Neural progenitor cell (in vitro differentiated cells): ENCODE measurements around the gene PEX7. TPM values are rescaled to one million over a fixed set of nuclear protein-coding genes. Genes with fewer than 3 reads are reported as not detected.

Experiments used
- DNase-seq: peaks from one replicate; pipeline ENCODE4 v3.0.0-alpha.2; 2016; ENCODE audit warnings: low spot score
- H2AFZ ChIP-seq: fragments of 200-600 bp; sonication (generic); replicated peaks from 2 replicates; pipeline ENCODE4 v1.6.1; 2016; ENCODE audit warnings: antibody characterized with exemption
- H3F3A ChIP-seq: fragments of 200-600 bp; sonication (generic); 2 replicates; pipeline ENCODE4 v1.6.1; 2016; ENCODE audit warnings: antibody characterized with exemption, low read depth
- H3K27ac ChIP-seq: fragments of 200-600 bp; sonication (generic); 2 replicates; pipeline ENCODE4 v1.5.1; 2016; ENCODE audit warnings: mild to moderate bottlenecking
- H3K27me3 ChIP-seq: fragments of 200-600 bp; sonication (generic); 2 replicates; pipeline ENCODE4 v1.6.1; 2016; ENCODE audit warnings: mild to moderate bottlenecking, moderate library complexity
- H3K36me3 ChIP-seq: fragments of 200-600 bp; sonication (generic); 2 replicates; pipeline ENCODE4 v1.5.1; 2016
- H3K4me1 ChIP-seq: fragments of 200-600 bp; sonication (generic); 2 replicates; pipeline ENCODE4 v1.6.1; 2016; ENCODE audit warnings: mixed run types
- H3K4me2 ChIP-seq: fragments of 200-600 bp; sonication (generic); 2 replicates; pipeline ENCODE4 v1.6.1; 2016
- H3K4me3 ChIP-seq: fragments of 200-600 bp; sonication (generic); 2 replicates; pipeline ENCODE4 v1.5.1; 2016
- H3K79me2 ChIP-seq: fragments of 200-600 bp; sonication (generic); 2 replicates; pipeline ENCODE4 v1.6.1; 2016; ENCODE audit warnings: low read depth
- H3K9ac ChIP-seq: fragments of 200-600 bp; sonication (generic); 2 replicates; pipeline ENCODE4 v1.6.1; 2016
- H3K9me3 ChIP-seq: fragments of 200-600 bp; sonication (generic); 2 replicates; pipeline ENCODE4 v1.5.1; 2016; ENCODE audit warnings: low read depth
- H4K20me1 ChIP-seq: fragments of 200-600 bp; sonication (generic); 2 replicates; pipeline ENCODE4 v1.6.1; 2016; ENCODE audit warnings: low read depth
- H3K27ac Mint-ChIP-seq: 3 replicates; pipeline ENCODE4 v1.8.0; 2021; ENCODE audit warnings: mixed read lengths
- H3K27me3 Mint-ChIP-seq: 2 replicates; pipeline ENCODE4 v1.8.0; 2022; ENCODE audit warnings: low read depth, mild to moderate bottlenecking, inconsistent platforms, moderate library complexity, mixed read lengths; ENCODE audit not compliant: insufficient read depth
- H3K36me3 Mint-ChIP-seq: 3 replicates; pipeline ENCODE4 v1.8.0; 2021; ENCODE audit warnings: mixed read lengths
- H3K4me1 Mint-ChIP-seq: 3 replicates; pipeline ENCODE4 v1.8.0; 2021; ENCODE audit warnings: mixed read lengths
- H3K4me3 Mint-ChIP-seq: 3 replicates; pipeline ENCODE4 v1.8.0; 2021; ENCODE audit warnings: mild to moderate bottlenecking, moderate library complexity, mixed read lengths
- H3K9me3 Mint-ChIP-seq: 3 replicates; pipeline ENCODE4 v1.8.0; 2020; ENCODE audit warnings: mixed read lengths
- EZH2 ChIP-seq: fragments of 200-600 bp; sonication (generic); IDR thresholded peaks from 2 replicates; pipeline ENCODE4 v1.6.1; 2017; ENCODE audit warnings: antibody characterized with exemption, mild to moderate bottlenecking, moderate library complexity
- EZH2phosphoT487 ChIP-seq: fragments of 200-600 bp; sonication (generic); IDR thresholded peaks from 2 replicates; pipeline ENCODE4 v1.6.1; 2017; ENCODE audit warnings: antibody characterized with exemption
- total RNA-seq: library from RNA; depleted of rRNA; stranded (reverse); fragments of >200 nt; gene quantifications from 2 replicates; pipeline ENCODE4 v1.2.3, GENCODE V29; 2015; ENCODE audit warnings: low replicate concordance
- TF ChIP-seq, protein P1 (sequence below): fragments of 200-600 bp; sonication (generic); IDR thresholded peaks from 2 replicates; pipeline ENCODE4 v1.5.1; 2017; ENCODE audit warnings: antibody characterized with exemption, mild to moderate bottlenecking

Gene PEX7
- total RNA-seq, 1 donor from 2014 or later = 16.9 TPM

DNA sequence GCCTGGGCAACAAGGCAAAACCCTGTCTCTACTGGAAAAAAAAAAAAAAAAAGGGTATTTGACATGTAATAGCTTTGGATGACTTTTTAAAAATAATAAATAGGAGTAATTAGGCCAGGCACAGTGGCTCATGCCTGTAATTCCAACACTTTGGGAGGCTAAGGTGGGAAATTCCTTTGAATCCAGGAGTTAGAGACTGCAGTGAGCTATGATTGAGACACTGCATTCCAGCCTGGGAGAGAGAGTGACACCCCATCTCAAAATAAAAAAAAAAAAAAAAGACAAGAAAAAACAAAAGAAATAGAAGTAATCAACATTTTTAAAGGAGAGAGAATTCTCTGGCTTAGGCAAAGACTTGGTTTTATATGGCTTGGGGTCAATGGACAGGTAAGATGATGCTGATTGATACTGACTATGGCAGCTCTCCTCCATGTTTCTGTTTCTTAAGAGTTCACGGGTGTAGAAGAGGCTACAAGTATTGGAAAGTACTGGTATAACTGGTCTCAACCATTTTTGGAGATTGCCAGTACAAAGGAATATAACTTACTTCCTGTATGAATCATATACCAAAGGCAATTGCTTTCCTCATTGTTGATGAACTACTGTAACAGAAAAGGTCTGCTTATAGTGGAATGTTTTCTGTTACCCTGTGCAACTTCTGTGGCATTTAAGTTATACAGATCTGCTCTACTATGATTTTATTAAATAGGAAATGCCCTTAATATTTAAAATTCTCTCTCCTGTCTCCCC is 40.2 kb upstream of the PEX7 start:
- Histone ChIP-seq H3K4me1 (no peaks in the 10 kb centered on the region), H3K27ac (no peak overlapping the region), H4K20me1 (no peaks in the 10 kb centered on the region), H3K4me3 (no peak overlapping the region), H3K4me2 (no peak overlapping the region), H3K9ac (no peak overlapping the region), H3K9me3 (no peaks in the 10 kb centered on the region), H3F3A (no peaks in the 10 kb centered on the region), H3K27me3 (no peaks in the 10 kb centered on the region), H3K36me3 (no peaks in the 10 kb centered on the region), H2AFZ (no peak overlapping the region), H3K79me2 (no peaks in the 10 kb centered on the region)
- H3K27me3 Mint-ChIP-seq = no peaks in the 10 kb centered on the region
- no peaks in the 10 kb centered on the region for H3K9me3 Mint-ChIP-seq
- no peak for DNase-seq
- TF ChIP-seq, protein P1, sequence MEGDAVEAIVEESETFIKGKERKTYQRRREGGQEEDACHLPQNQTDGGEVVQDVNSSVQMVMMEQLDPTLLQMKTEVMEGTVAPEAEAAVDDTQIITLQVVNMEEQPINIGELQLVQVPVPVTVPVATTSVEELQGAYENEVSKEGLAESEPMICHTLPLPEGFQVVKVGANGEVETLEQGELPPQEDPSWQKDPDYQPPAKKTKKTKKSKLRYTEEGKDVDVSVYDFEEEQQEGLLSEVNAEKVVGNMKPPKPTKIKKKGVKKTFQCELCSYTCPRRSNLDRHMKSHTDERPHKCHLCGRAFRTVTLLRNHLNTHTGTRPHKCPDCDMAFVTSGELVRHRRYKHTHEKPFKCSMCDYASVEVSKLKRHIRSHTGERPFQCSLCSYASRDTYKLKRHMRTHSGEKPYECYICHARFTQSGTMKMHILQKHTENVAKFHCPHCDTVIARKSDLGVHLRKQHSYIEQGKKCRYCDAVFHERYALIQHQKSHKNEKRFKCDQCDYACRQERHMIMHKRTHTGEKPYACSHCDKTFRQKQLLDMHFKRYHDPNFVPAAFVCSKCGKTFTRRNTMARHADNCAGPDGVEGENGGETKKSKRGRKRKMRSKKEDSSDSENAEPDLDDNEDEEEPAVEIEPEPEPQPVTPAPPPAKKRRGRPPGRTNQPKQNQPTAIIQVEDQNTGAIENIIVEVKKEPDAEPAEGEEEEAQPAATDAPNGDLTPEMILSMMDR = no peak
- TF ChIP-seq EZH2 (no peak), EZH2phosphoT487 (no peak)
- H3K27ac Mint-ChIP-seq = no peak overlapping the region
- no peaks in the 10 kb centered on the region for H3K36me3 Mint-ChIP-seq
- H3K4me3 Mint-ChIP-seq = no peak overlapping the region
- H3K4me1 Mint-ChIP-seq = peaks cover 2% of the 10 kb centered on the region

DNA sequence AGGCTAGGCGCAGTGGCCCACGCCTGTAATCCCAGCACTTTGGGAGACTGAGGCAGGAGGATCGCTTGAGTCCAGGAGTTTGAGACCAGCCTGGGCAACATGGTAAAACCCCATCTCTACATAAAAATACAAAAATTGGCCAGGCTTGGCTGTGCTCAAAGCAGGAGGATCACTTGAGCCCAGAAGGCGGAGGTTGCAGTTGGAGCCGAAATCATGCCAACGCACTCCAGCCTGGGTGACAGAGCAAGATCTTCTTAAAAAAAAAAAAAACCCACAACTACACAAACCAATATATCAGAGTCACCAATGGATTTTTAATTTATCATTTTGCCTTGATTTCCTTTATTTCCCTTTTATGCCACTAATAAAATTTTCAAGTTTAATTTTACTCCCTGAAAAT is 39.4 kb upstream of the PEX7 start:
- H3K79me2 ChIP-seq = no peaks in the 10 kb centered on the region
- Mint-ChIP-seq H3K4me3 (no peak overlapping the region), H3K36me3 (no peaks in the 10 kb centered on the region), H3K4me1 (peaks cover 2% of the 10 kb centered on the region), H3K27me3 (no peaks in the 10 kb centered on the region), H3K27ac (no peak overlapping the region), H3K9me3 (no peaks in the 10 kb centered on the region)
- H2AFZ ChIP-seq = no peak overlapping the region
- H3K9ac ChIP-seq = no peak overlapping the region
- H3K4me1 ChIP-seq = no peaks in the 10 kb centered on the region
- H3K9me3 ChIP-seq = no peaks in the 10 kb centered on the region
- DNase-seq = no peak
- H3K4me3 ChIP-seq = no peak overlapping the region
- TF ChIP-seq, protein P1 = no peak
- TF ChIP-seq EZH2phosphoT487 (no peak), EZH2 (no peak)
- H4K20me1 ChIP-seq = no peaks in the 10 kb centered on the region
- no peaks in the 10 kb centered on the region for H3K36me3 ChIP-seq
- no peak overlapping the region for H3K4me2 ChIP-seq
- no peaks in the 10 kb centered on the region for H3F3A ChIP-seq
- H3K27me3 ChIP-seq = no peaks in the 10 kb centered on the region
- no peak overlapping the region for H3K27ac ChIP-seq

DNA sequence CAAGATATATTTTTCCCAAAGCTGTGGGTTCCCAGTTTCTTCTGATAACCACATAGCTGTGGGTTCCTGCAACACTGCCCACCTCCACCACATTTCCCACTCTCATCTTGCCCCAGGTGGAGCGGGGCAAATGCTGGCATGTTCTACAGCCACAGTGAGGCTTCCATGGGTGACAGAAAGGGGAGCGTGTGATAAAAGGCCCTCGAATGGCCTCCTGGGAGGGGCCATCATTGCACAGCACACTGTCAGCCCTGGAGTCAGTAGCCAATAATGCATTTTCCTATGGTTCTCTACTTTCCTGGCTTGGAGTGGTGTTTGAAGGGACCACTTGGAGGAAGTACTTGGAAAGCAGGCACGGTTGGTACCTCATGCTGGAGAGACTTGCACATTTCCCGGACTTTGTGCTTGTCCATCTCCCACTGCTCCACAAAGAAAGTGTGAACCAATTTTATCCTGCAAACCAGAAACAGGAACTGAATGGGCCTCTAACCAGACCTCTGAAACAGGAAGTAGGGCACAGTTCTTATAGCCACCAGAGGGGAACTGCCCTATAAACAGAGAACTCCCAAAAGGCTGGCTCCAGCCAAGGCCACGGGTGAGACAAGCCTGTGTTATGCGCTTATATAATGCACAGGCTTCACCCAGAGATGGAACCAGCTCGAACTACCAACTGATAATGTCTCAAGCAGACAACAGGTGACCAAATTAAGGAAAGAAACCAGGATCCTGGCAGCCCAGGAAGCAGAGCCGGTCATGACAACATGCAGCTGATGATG is 38.7 kb upstream of the PEX7 start:
- peaks cover 2% of the 10 kb centered on the region for H3K4me1 Mint-ChIP-seq
- H3K9ac ChIP-seq = no peak overlapping the region
- H3K9me3 ChIP-seq = no peaks in the 10 kb centered on the region
- H3K9me3 Mint-ChIP-seq = no peaks in the 10 kb centered on the region
- no peaks in the 10 kb centered on the region for H3K4me1 ChIP-seq
- H3K27ac ChIP-seq = no peak overlapping the region
- no peak for TF ChIP-seq EZH2
- TF ChIP-seq, protein P1 = no peak
- no peak for TF ChIP-seq EZH2phosphoT487
- no peaks in the 10 kb centered on the region for H3F3A ChIP-seq
- H3K36me3 ChIP-seq = no peaks in the 10 kb centered on the region
- no peak overlapping the region for H3K4me2 ChIP-seq
- no peak overlapping the region for H3K4me3 ChIP-seq
- H3K36me3 Mint-ChIP-seq = no peaks in the 10 kb centered on the region
- no peaks in the 10 kb centered on the region for H3K79me2 ChIP-seq
- no peaks in the 10 kb centered on the region for H4K20me1 ChIP-seq
- H3K27me3 ChIP-seq = peaks cover 1% of the 10 kb centered on the region
- no peak overlapping the region for H3K27ac Mint-ChIP-seq
- H2AFZ ChIP-seq = peak overlapping the region; percentile 34
- no peaks in the 10 kb centered on the region for H3K27me3 Mint-ChIP-seq
- no peak for DNase-seq
- no peak overlapping the region for H3K4me3 Mint-ChIP-seq
